LNCAP (cell line): ENCODE measurements around the gene CIDEB.

Experiments
- TF ChIP-seq, protein P1 (sequence below): fragments of 450-650 bp; IDR thresholded peaks from 2 replicates; pipeline ENCODE4 v1.5.1; 2017; ENCODE audit warnings: mild to moderate bottlenecking

The CIDEB gene

DNA sequence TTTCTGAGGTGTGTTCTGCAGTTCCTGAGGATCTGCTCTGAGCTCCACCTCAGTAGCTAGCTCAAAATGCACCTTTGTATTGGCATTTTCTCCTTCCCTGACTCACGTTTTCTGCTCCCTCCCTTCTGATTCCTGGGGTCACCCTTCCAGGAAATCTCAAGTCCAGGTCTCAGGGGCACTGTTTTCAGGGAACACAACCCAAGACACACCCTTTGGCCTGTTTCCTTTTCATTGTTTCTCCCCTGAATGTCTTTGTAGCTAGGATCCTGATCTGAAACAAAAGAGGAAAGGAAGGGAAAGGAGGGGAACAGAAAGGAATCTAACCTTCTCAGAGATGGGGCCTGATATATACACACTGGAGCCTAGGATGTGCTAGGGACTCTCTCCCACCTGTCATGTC is 39.4 kb upstream of the CIDEB start:
- TF ChIP-seq, protein P1, sequence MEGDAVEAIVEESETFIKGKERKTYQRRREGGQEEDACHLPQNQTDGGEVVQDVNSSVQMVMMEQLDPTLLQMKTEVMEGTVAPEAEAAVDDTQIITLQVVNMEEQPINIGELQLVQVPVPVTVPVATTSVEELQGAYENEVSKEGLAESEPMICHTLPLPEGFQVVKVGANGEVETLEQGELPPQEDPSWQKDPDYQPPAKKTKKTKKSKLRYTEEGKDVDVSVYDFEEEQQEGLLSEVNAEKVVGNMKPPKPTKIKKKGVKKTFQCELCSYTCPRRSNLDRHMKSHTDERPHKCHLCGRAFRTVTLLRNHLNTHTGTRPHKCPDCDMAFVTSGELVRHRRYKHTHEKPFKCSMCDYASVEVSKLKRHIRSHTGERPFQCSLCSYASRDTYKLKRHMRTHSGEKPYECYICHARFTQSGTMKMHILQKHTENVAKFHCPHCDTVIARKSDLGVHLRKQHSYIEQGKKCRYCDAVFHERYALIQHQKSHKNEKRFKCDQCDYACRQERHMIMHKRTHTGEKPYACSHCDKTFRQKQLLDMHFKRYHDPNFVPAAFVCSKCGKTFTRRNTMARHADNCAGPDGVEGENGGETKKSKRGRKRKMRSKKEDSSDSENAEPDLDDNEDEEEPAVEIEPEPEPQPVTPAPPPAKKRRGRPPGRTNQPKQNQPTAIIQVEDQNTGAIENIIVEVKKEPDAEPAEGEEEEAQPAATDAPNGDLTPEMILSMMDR, result no peak

DNA sequence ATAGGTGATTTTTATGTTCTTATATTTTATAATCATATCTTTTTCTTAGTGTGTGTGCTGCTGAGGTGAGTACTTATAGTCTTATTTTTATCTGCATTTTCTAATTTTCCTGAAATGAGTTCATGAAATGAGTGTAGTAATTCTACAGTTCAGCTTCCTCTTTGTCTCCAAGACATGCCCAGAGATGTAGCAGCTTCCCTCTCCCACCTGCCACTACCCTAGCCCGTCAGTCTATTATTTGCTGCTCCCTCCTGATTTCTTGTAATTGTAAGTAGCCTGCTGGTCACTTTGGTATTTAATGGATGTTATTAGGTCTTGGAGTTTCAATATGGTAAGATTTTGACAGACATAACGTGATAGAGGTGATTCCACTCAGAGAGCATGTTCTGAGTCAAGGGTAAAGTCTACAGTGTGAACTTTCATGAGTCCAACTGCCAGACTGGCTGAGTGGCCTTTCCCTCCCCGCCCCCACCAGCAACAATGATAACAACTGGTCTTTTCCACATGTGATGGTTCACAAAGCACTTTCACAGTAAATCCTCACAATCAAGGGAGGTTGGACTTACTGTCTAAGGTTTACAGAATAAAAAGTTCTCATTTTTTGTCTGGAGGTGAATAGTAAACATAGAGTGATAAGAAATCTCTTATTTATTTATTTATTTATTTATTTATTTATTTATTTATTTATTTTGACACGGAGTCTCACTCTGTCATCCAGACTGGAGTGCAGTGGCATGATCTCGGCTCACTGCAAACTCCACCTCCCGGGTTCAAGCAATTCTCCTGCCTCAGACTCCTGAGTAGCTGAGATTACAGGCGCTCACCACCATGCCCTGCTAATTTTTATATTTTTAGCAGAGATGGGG is 36.3 kb upstream of the CIDEB start:
- TF ChIP-seq, protein P1, result no peak

DNA sequence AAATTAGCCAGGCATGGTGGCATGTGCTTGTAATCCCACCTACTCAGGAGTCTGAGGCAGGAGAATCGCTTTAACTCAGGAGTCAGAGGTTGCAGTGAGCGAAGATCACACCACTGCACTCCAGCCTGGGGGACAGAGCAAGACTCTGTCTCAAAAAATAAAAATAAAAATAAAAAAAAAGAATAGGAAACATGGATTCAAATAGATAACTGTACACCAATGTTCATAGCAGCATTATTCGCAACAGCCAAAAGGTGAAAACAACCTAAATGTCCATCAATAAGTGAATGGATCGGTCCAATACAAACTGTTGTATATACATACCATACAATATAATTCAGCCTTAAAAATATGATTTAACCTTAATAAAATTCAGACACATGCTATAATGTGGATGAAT is 35.1 kb upstream of the CIDEB start:
- TF ChIP-seq, protein P1, result no peak

DNA sequence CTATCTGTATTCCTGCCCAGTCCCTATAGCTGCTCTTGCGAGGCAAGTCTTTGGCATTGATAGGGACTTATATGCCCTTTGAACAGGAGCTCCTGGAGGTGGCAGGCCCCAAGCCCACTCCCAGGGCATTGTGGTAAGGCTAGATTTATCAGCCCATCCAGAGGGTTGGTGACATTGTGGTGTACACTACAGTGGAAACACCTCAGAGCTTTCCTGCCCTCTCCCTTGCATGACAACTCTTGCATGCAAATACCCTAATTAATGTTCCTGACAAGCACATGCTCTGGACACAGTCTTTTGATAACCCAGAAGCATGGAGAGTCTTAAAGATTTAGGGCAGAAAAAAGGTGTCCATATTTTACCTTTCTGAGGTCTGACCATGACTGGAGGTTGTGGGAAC is 32.8 kb upstream of the CIDEB start:
- TF ChIP-seq, protein P1, result no peak

DNA sequence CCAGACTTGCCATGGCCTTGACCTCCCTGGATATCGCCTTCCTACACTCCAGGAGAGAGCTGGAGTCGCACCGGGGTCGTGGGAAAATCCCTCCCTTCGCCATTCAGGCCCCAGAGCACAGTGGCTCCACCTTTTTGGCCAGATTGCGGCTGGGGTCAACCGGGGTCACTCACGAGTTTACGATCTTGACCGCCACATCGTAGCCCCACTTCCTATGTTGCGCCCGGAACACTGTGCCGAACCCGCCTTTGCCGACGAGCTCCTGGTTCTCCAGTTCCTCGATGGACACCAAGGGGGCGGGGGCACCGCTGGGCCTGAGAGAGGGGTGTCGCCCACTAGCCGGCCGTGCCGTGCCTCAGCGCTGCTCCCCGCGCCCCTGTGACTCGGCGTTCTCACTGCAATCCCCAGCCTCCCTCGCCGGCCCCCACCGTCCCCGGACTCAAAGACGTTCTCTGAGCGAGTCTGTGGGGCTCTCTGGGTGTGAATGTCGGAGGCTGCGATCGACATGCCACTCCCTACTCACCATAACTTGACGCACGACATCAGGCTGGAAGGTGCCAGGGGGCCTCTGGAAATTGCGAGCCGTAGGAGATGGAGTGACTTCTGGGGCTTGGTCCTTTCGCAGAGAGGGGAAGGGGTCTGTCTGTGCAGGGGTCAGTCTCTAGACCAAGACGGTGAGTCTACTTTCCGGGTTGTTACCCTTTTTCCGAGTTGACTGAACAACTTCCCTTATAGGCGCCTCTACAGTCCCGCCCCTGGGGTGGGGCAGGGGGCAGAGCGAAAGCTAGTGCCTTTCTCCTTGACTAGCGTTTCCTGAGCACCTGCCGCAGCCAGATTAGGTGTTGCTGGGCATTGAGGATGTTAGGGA is 31.7 kb upstream of the CIDEB start, which contains the start of gene RIPK3:
TSS of gene RIPK3 (minus strand) at position 708 of the 868 bp plus-strand sequence. CDS start at position 543, 165 bp downstream.
- TF ChIP-seq, protein P1, result no peak

DNA sequence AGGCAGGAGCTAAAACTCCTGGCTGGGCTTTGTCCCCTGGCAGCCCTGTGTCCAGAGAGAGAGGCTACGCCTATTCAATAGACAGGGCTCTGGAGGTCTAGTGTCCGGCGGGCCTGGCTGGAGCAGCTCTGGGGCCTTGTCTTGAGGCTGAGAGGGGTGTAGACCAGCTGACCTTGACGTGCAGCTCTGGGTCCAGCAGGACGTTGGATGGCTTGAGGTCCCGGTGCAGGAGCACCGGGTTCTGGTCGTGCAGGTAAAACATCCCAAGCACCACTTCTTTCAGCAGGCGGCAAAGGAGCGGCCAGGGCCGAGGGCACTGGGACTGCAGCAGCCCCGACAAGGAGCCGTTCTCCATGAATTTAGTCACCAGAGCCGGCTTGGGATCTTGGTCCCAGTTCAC is 31.1 kb upstream of the CIDEB start:
- TF ChIP-seq, protein P1, result no peak

DNA sequence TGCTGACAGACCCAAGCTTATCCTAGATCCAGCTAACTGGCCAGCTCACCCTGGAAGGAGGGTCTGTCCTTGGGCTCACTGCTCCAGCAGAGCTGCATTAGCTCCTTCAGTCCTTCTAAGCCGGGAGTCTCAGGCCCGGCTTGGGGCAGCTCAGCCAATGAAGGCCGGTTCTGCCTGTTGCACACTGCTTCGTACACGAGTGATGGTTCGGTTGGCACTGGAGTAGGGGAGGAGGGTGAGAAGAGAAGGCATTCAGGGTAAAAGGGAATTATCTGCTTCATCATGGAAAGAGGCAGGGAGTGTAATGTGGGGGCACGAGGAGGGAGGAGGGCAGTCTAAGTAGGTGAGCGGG is 30.0 kb upstream of the CIDEB start:
- TF ChIP-seq, protein P1, result no peak
